ENCODE data around the gene ATL3. TPM values are rescaled to one million over a fixed set of nuclear protein-coding genes. Genes with fewer than 3 reads are reported as not detected.

ATL3 gene
- total RNA-seq, 1 experiment from 2014 or later, result 52.2 TPM

DNA sequence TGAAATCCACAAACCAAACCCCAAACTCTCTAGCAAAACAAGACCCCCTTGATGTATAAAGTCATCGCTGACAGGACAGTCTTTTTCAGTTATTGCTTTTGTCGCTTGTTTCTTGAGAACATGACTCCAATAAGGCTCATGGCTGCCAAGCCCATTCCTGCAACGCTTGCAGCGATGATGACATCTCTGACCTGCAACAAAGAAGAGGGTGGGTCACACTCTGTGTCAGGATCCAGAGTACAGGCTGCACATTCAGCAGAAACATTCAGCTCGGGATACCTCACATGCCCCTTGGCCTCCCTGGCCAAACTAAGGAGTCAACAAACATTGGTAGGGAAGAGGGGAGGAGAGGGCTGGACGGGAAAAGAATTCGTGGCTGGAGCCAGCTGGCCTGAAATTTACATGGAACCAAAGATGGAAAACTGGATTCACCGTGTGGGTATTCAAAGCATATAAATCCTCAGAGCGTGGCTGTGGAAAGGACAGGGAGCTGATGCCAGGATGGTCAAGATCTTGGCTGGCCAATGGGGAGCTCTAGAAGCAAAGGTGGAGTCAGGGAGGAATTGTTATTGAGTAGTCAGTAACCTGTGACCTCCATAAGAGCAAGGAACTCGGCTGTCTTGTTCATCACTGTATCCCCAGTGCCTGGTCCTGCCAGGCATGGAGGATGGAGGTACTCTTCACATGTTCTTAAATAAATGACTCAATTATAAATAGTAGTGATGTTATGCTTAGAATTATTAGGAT, 96.1 kb downstream of the ATL3 start:
- no peaks in the 10 kb centered on the region for H3K27me3 Mint-ChIP-seq (ENCODE audit: unreplicated experiment)
- no TSS peak for BruUV-seq (replicated peaks)
- CTCF ChIA-PET, result interaction anchor here (0.5 to 2.2 kb wide), 3 partner anchors 8 to 800 kb away, joined by 5 to 8 read pairs (median 8); no protein-coding TSS in a partner anchor
- H3K4me3 Mint-ChIP-seq (ENCODE audit: low read depth, unreplicated experiment), result peak overlapping the region; percentile 41
- no peak for DNase-seq
- H3K9me3 Mint-ChIP-seq (ENCODE audit: low read depth, unreplicated experiment), result no peaks in the 10 kb centered on the region
- peaks cover 93% of the 10 kb centered on the region for H3K36me3 Mint-ChIP-seq (ENCODE audit: insufficient read depth, unreplicated experiment)
- H3K27ac Mint-ChIP-seq (ENCODE audit: unreplicated experiment), result peak overlapping the region; percentile 76
- peaks cover 70% of the 10 kb centered on the region for H3K4me1 Mint-ChIP-seq (ENCODE audit: low read depth, unreplicated experiment)
- TF ChIP-seq, protein P1, sequence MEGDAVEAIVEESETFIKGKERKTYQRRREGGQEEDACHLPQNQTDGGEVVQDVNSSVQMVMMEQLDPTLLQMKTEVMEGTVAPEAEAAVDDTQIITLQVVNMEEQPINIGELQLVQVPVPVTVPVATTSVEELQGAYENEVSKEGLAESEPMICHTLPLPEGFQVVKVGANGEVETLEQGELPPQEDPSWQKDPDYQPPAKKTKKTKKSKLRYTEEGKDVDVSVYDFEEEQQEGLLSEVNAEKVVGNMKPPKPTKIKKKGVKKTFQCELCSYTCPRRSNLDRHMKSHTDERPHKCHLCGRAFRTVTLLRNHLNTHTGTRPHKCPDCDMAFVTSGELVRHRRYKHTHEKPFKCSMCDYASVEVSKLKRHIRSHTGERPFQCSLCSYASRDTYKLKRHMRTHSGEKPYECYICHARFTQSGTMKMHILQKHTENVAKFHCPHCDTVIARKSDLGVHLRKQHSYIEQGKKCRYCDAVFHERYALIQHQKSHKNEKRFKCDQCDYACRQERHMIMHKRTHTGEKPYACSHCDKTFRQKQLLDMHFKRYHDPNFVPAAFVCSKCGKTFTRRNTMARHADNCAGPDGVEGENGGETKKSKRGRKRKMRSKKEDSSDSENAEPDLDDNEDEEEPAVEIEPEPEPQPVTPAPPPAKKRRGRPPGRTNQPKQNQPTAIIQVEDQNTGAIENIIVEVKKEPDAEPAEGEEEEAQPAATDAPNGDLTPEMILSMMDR (IDR thresholded peaks at IDR 0.05; ENCODE audit: unreplicated experiment), result no peak
- intact Hi-C loops (cut with micrococcal nuclease; ENCODE audit: unreplicated experiment), result no loop called here

Other genes starting within 250 kb of the ATL3 start
- gene PLAAT5, start 180.2 kb downstream of the ATL3 start, total RNA-seq (2022), result 0.42 and 0.57 TPM in 2 replicates
- not detected in 2 replicates for gene LGALS12, start 165.3 kb downstream of the ATL3 start, total RNA-seq (2022)
- 157 and 269 TPM in 2 replicates for gene PLAAT4, start 134.6 kb downstream of the ATL3 start, total RNA-seq (2022)
- 7.3 and 9.5 TPM in 2 replicates for gene PLAAT2, start 108.0 kb downstream of the ATL3 start, total RNA-seq (2022)
- 261 and 297 TPM in 2 replicates for gene PLAAT3, start 56.9 kb downstream of the ATL3 start, total RNA-seq (2022)
- 133 and 146 TPM in 2 replicates for gene RTN3, start 10.1 kb upstream of the ATL3 start, total RNA-seq (2022)
- 12.1 and 13.0 TPM in 2 replicates for gene ZFTA, start 97.4 kb upstream of the ATL3 start, total RNA-seq (2022)
- 47.1 and 53.8 TPM in 2 replicates for gene SPINDOC, start 142.1 kb upstream of the ATL3 start, total RNA-seq (2022)
- gene MARK2, start 167.7 kb upstream of the ATL3 start, total RNA-seq (2022), result 63.1 and 71.2 TPM in 2 replicates
- gene RCOR2, start 245.8 kb upstream of the ATL3 start, total RNA-seq (2022), result 0.26 and 0.37 TPM in 2 replicates